Right lobe of liver (tissue), 6 donors: ENCODE results near the gene SART3. TPM values are rescaled to one million over a fixed set of nuclear protein-coding genes. Genes with fewer than 3 reads are reported as not detected.

Experiments used
- ATAC-seq, 4 donors: fragments of 200-7000 bp; cut with Tn5 transposase; one replicate each; pipeline ENCODE4 v1.9.1; 2020; ENCODE audit warnings: mild to moderate bottlenecking in 4 of 4, moderate library complexity in 4 of 4
- DNase-seq, 3 donors: peaks; one replicate each; pipeline ENCODE4 v3.0.0-alpha.2; 2020
- H3K27ac ChIP-seq, 3 donors: fragments of 200-600 bp; one replicate each; pipeline ENCODE4 v1.8.0; 2022
- H3K27me3 ChIP-seq, 2 donors: fragments of 200-600 bp; one replicate each; pipeline ENCODE4 v1.8.0; 2022
- H3K36me3 ChIP-seq, 4 donors: fragments of 200-600 bp; sonication (generic) in 1 of 4; one replicate each; pipeline versions ENCODE4 v1.5.1 to v1.8.0; 2017 to 2022; ENCODE audit warnings: control low read depth in 1 of 4
- H3K4me1 ChIP-seq, 4 donors: fragments of 200-600 bp; sonication (generic) in 1 of 4; one replicate each; pipeline versions ENCODE4 v1.5.1 to v1.8.0; 2017 to 2022; ENCODE audit warnings: control low read depth in 1 of 4
- H3K4me3 ChIP-seq, 3 donors: fragments of 200-600 bp; one replicate each; pipeline ENCODE4 v1.8.0; 2022
- H3K9me3 ChIP-seq, 4 donors: fragments of 200-600 bp; sonication (generic) in 1 of 4; one replicate each; pipeline versions ENCODE4 v1.5.1 to v1.8.0; 2017 to 2022; ENCODE audit warnings: control low read depth in 1 of 4
- CTCF ChIP-seq, 4 donors: fragments of 200-600 bp in 3 of 4; fragments of 450-650 bp in 1 of 4; IDR thresholded peaks; one replicate each; pipeline versions ENCODE4 v1.5.1 to v1.8.0; 2016 to 2022; ENCODE audit warnings: antibody characterized with exemption in 4 of 4, mild to moderate bottlenecking in 2 of 4
- POLR2A ChIP-seq: fragments of 450-650 bp; IDR thresholded peaks from one replicate; pipeline ENCODE4 v1.6.1; 2017; ENCODE audit warnings: antibody characterized with exemption, mild to moderate bottlenecking
- WGBS: methylation state at CpG from one replicate; pipeline ENCODE4 v1.1.6; 2018; ENCODE audit warnings: low coverage, low lambda C conversion rate; ENCODE audit not compliant: insufficient coverage; ENCODE audit errors: missing lambda C conversion rate; 5-methylcytosine and 5-hydroxymethylcytosine counted together
- intact Hi-C, 2 donors: fragments of 100-400 bp; cut with DNase I; formaldehyde crosslinking; loops; one replicate each; pipeline versions ENCODE4 v1.11.2 to v1.14.1; 2022
- total RNA-seq, 6 experiments: library from RNA; depleted of rRNA in 2 of 6; stranded (reverse); fragments of >200 nt in 2 of 6; fragmentation: NEBNext Ultra II Directional in 3 of 6; extraction: Animal tissue kit (Norgen Biotek cat#: 25700) in 3 of 6; gene quantifications; one replicate each; pipeline versions ENCODE4 v1.1.0 to v1.2.4, GENCODE V29; 2016 to 2023
- donor health status: DM: no; HTN: yes; CAD: no.
- donor health status: DM: no; HTN: no; CAD: no.
- donor health status: DM: no; HTN: no; CAD: no.
- donor health status: DM: no; HTN: yes; CAD: no.
- donor health status: DM: no; HTN: yes; CAD: no.

The SART3 gene
- total RNA-seq, 6 experiments from 2014 or later, result 13.2 to 28.4 (median 20.6) TPM

- peak; percentile 77 to 88 (median 86) for ATAC-seq
- peak; percentile 99 for DNase-seq
- H3K27me3 ChIP-seq, result no peaks in the 10 kb centered on the region
- H3K27ac ChIP-seq, result peak within 1 kb of the TSS; percentile 88 to 97 (median 90)
- peak within 1 kb of the TSS; percentile 76 to 86 (median 77) for H3K4me3 ChIP-seq
- TF ChIP-seq POLR2A, result peak; percentile 97
- TF ChIP-seq CTCF (IDR thresholded peaks at IDR 0.05), result no peak
- H3K9me3 ChIP-seq, result no peaks in the 10 kb centered on the region
- peaks cover 0 to 26% (median 5%) of the 10 kb centered on the region in 4 donors for H3K36me3 ChIP-seq
- intact Hi-C loops, result no loop called here
- H3K4me1 ChIP-seq, result peaks cover 0 to 40% (median 7%) of the 10 kb centered on the region in 4 donors
- 0% methylated on average over 25 of the region's 72 CpGs for WGBS
These were observed 1.6 kb upstream of the SART3 start, which contains the start of gene ISCU for GRCh38 chr12:108562348-108563135. TSS of gene ISCU (plus strand) at chr12:108562596. CDS start at chr12:108562623, 27 bp downstream.

GRCh38 chr12:108561852-108562347, 927 bp upstream of the SART3 start:
- Histone ChIP-seq H3K4me3 (peak overlapping the region; percentile 76 to 86 (median 77)), H3K9me3 (no peaks in the 10 kb centered on the region), H3K36me3 (peaks cover 0 to 20% (median under 1%) of the 10 kb centered on the region in 4 donors), H3K27ac (peak overlapping the region; percentile 88 to 97 (median 90)), H3K27me3 (no peaks in the 10 kb centered on the region), H3K4me1 (peaks cover 0 to 40% (median 7%) of the 10 kb centered on the region in 4 donors)
- intact Hi-C loops, result no loop called here
- TF ChIP-seq POLR2A (no peak), CTCF (IDR thresholded peaks at IDR 0.05) (no peak)
- DNase-seq (no peak), ATAC-seq (no peak)
- 0% methylated on average over 13 of the region's 20 CpGs for WGBS

GRCh38 chr12:108560321-108560721, 652 bp downstream of the SART3 start:
- no peaks in the 10 kb centered on the region for H3K9me3 ChIP-seq
- peaks cover 0 to 28% (median 7%) of the 10 kb centered on the region in 4 donors for H3K4me1 ChIP-seq
- intact Hi-C loops, result no loop called here
- ATAC-seq, result no peak
- peaks cover 0 to 11% (median 0%) of the 10 kb centered on the region in 4 donors for H3K36me3 ChIP-seq
- no peaks in the 10 kb centered on the region for H3K27me3 ChIP-seq
- peak overlapping the region in 2 of 3 donors; percentile 88 to 90 for H3K27ac ChIP-seq
- peak overlapping the region; percentile 76 to 86 (median 77) for H3K4me3 ChIP-seq
- no peak for TF ChIP-seq CTCF (IDR thresholded peaks at IDR 0.05)
- no peak for TF ChIP-seq POLR2A
- DNase-seq, result no peak
- WGBS, result under 1% methylated on average over 8 of the region's 12 CpGs

GRCh38 chr12:108559748-108560147, 1.2 kb downstream of the SART3 start:
- Histone ChIP-seq H3K4me1 (peaks cover 0 to 22% (median 7%) of the 10 kb centered on the region in 4 donors), H3K4me3 (peak overlapping the region; percentile 76 to 86 (median 77)), H3K36me3 (peaks cover 0 to 5% (median 0%) of the 10 kb centered on the region in 4 donors), H3K27me3 (no peaks in the 10 kb centered on the region), H3K27ac (no peak overlapping the region), H3K9me3 (no peaks in the 10 kb centered on the region)
- intact Hi-C loops, result no loop called here
- WGBS, result 28% methylated on average over 2 of the region's 3 CpGs
- ATAC-seq (no peak), DNase-seq (no peak)
- no peak for TF ChIP-seq CTCF (IDR thresholded peaks at IDR 0.05)
- no peak for TF ChIP-seq POLR2A
